NCI-H2107 (cell line): ENCODE measurements around the gene AP2A2.
"Not testable (repeated sequence)": the region's sequence is repeated elsewhere in the genome, so short reads cannot be mapped to it uniquely, and the experiment has no call there.

ENCODE experiments used
- DNase-seq: peaks from one replicate; lab custom pipeline; 2025; lab: John Stamatoyannopoulos, UW

Gene AP2A2

GRCh38 chr11:1015064-1015463 is 89.4 kb downstream of the AP2A2 start:
- no peak for DNase-seq

GRCh38 chr11:1015826-1016545 is 90.3 kb downstream of the AP2A2 start:
- DNase-seq, result no peak

- not testable (repeated sequence) for DNase-seq
Observed at GRCh38 chr11:1016610-1017126, 91.0 kb downstream of the AP2A2 start.

GRCh38 chr11:1017269-1018005 is 91.8 kb downstream of the AP2A2 start:
- no peak for DNase-seq

GRCh38 chr11:1018091-1018490 is 92.4 kb downstream of the AP2A2 start:
- no peak for DNase-seq

GRCh38 chr11:1019321-1019910 is 93.7 kb downstream of the AP2A2 start:
- no peak for DNase-seq

- DNase-seq, result no peak
Observed at GRCh38 chr11:1020211-1020905, 94.7 kb downstream of the AP2A2 start.

- no peak for DNase-seq
Observed at GRCh38 chr11:1022411-1022810, 96.7 kb downstream of the AP2A2 start.

GRCh38 chr11:1022908-1023810 is 97.5 kb downstream of the AP2A2 start:
- DNase-seq, result no peak

- no peak for DNase-seq
Observed at GRCh38 chr11:1023811-1024596, 98.3 kb downstream of the AP2A2 start.

GRCh38 chr11:1024597-1025409 is 99.1 kb downstream of the AP2A2 start:
- DNase-seq, result no peak

GRCh38 chr11:1025410-1026162 is 99.9 kb downstream of the AP2A2 start:
- no peak for DNase-seq

- DNase-seq, result no peak
Observed at GRCh38 chr11:1026163-1026450, 100.4 kb downstream of the AP2A2 start.

GRCh38 chr11:1026641-1027482 is 101.2 kb downstream of the AP2A2 start:
- DNase-seq, result no peak

- no peak for DNase-seq
Observed at GRCh38 chr11:1027483-1028290, 102.0 kb downstream of the AP2A2 start.

GRCh38 chr11:1028291-1028540 is 102.5 kb downstream of the AP2A2 start:
- DNase-seq, result no peak

- no peak for DNase-seq
Observed at GRCh38 chr11:1028616-1029015, 102.9 kb downstream of the AP2A2 start.

- no peak for DNase-seq
Observed at GRCh38 chr11:1029051-1029450, 103.4 kb downstream of the AP2A2 start.
